Adipose tissue (tissue), 3 donors: ENCODE measurements around the gene ROBO1. TPM values are rescaled to one million over a fixed set of nuclear protein-coding genes. Genes with fewer than 3 reads are reported as not detected.
"Not testable (repeated sequence)": the region's sequence is repeated elsewhere in the genome, so short reads cannot be mapped to it uniquely, and the experiment has no call there.

ENCODE experiments used
- H3K27ac ChIP-seq: one replicate; pipeline ENCODE4 v1.5.1; 2013; ENCODE audit warnings: low read depth, low read length
- WGBS, 3 donors: extraction: QIAGEN DNeasy Blood & Tissue Kit; methylation state at CpG; one replicate each; pipeline ENCODE4 v1.1.7; 2013; 5-methylcytosine and 5-hydroxymethylcytosine counted together
- polyA plus RNA-seq, 3 donors: library from polyadenylated mRNA; stranded (reverse); fragments of 200-250 nt; gene quantifications; one replicate each; pipeline ENCODE4 v1.2.3, GENCODE V29; 2013
- donor health status: healthy with polysubstance abuse.
- donor health status: Bipolar disorder and iron deficiency.
- donor health status: healthy.

ROBO1 gene
- polyA plus RNA-seq, 3 donors, result 1.8 to 12.3 (median 5.8) TPM

DNA sequence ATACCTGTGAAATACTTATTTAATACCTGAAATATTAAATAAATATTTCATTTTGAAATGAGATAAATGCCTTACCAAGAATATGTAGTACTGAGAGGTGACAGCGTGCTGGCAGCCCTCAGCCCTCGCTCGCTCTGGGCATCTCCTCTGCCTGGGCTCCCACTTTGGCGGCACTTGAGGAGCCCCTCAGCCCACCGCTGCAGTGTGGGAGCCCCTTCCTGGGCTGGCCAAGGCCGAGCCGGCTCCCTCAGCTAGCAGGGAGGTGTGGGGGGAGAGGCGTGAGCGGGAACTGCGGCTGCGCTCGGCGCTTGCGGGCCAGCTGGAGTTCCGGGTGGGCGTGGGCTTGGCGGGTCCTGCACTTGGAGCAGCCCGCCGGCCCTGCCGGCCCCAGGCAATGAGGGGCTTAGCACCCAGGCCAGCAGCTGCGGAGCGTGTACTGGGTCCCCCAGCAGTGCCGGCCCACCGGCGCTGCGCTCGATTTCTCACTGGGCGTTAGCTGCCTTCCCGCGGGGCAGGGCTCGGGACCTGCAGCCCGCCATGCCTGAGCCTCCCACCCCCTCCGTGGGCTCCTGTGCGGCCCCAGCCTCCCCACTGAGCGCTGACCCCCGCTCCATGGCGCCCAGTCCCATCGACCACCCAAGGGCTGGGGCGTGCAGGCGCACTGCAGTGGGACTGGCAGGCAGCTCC is 467.7 kb downstream of the ROBO1 start:
- 95 to 98% (median 96%) methylated on average over 35 to 40 of the region's 40 CpGs for WGBS, 3 donors
- not testable (repeated sequence) for H3K27ac ChIP-seq

DNA sequence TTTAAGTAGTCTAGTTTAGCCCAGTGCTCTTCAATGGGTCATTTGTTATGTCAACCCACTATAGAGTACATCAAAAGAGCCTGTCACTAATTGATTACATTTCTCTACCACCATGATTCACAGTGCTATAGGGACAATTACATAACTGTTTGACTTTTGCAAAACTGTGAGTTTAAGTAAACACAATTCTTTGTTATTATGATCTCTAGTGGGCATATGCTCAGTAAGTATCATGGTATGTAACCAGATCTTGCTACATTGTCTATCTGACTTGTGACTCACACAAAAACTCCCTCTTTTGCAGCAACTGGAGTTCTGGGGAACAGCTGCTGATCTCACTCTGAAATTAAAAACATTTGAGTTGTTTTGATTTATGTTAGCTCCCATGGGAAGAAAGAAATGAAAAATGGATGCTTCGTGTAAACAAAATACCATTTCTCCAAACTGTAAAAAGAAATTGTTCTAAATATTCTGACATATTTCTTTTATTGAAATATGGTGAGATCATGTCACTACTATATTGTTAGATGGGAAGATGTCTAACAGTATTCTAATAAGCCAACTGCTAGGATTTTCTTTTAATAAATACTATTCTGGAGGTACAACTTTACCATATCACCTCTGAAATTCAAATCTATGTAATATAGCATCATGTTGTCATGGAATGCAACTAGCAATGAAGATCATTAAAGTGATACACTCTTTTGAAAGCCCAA is 470.4 kb downstream of the ROBO1 start:
- WGBS, 3 donors, result 42 to 51% (median 48%) methylated on average over 1 of the region's 1 CpG
- H3K27ac ChIP-seq, result no peak overlapping the region

DNA sequence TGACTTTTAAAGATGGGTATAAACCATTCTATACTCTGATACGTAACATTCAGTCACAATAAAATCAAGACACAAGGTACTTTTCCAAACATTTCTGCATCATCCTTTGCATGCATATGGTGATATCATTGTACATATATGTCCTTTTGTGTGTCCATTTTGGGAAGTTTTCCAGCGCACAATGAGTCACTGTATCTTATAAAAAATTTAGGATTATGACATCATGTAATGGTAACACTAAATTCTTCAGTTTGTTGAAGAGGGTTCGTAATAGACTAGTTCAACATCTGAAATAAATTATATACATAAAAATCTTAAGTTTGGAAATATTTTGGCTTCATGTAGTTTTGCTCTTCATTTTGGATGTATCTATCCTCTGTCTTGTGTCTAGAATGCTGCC is 480.9 kb downstream of the ROBO1 start:
- WGBS, 3 donors, result 69 to 93% (median 93%) methylated on average over 3 of the region's 3 CpGs
- H3K27ac ChIP-seq, result no peak overlapping the region

DNA sequence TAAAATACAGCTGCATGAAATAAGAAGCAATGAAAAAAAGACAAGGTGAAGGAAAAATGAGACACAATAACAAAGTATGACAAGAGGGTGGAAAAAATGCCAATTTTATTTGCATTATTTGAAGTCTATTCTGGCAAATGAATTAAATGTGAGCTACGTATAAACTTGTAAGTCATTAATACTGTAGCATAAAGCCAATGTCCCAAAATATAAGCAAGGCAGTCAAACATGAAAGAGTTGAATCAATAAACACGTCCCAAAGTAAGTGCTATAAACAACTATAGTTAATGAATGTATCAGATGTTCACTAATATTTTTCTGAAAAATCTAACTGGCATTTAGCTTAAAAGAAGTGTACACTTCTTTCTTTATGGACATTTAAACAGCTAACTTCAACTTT is 481.9 kb downstream of the ROBO1 start:
- WGBS, 3 donors, result 62 to 78% (median 73%) methylated on average over 2 of the region's 2 CpGs
- no peak overlapping the region for H3K27ac ChIP-seq

DNA sequence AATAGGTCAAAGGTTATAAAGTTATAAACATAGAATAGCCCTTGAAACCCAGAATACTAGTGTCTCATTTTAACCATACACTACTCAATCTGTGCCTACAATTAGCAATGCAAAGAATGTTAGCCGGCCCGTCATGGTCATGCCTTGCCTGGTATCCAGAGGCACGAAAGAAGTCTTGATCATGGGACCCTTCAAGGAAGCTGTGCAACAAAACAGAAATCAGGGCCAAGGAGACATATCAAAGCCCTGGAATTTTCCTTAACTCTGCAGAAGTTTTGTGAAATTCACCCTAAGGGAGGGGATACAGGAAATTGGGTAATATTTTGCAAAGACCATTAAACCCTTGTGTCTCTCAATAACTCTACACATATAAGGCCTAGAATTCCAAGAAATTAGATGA is 482.4 kb downstream of the ROBO1 start:
- H3K27ac ChIP-seq, result no peak overlapping the region
- WGBS, 3 donors, result 86 to 92% (median 90%) methylated on average over 3 of the region's 3 CpGs

DNA sequence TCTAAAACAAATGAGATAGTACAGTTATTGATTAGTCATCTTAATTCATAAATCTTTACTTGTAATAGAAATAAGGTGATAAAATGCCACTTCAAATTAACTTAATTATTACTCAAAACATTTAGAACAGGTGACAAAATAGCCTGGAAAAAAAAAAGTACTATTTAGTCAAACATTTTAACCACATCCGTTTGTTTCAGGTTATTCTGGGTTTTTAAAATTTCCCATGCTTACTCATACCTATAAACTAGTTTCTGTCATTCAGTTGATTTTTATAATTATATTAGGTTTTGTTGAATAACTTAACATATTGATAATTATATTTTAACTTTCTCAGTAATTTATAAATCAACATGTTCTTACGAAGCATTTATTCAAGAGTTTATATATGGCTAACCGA is 483.0 kb downstream of the ROBO1 start:
- 72 to 89% (median 89%) methylated on average over 3 of the region's 3 CpGs for WGBS, 3 donors
- no peak overlapping the region for H3K27ac ChIP-seq

DNA sequence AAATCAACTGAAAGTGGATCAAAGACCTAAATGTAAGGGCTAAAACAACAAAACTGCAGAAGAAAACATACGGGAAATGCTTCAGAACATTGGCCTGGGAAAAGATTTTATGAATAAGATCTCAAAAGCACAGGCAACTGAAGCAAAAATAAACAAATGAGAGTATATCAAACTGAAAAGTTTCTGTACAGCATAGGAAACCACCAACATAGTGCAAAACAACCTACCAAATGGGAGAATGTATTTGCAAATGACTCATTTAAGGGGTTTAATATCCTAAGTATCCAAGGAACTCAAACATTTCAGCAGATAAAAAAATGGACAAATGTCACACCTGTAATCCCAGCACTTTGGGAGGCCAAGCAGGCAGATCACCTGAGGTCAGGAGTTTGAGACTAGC is 489.1 kb downstream of the ROBO1 start:
- no peak overlapping the region for H3K27ac ChIP-seq
- WGBS, 3 donors, result 42 to 76% (median 74%) methylated on average over 1 of the region's 1 CpG

DNA sequence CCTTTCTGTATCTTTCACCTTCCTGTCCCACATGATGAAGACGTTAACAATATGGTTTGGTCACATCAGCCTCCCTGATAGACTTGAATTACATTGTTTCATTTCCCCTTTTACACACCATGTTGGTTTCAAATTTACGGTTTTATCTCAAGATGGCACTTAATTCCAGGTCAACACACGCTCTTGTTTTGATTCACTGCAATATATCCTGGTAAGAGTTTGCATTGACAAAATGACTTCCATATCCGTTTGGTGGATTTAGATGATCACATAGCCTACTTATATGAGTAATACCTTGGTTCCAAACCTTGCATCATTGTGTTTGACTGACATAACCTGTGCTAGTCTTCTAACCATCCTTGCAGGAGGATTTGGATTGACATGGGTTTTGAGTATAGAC is 499.4 kb downstream of the ROBO1 start:
- 76 to 84% (median 81%) methylated on average over 4 of the region's 4 CpGs for WGBS, 3 donors
- H3K27ac ChIP-seq, result no peak overlapping the region

DNA sequence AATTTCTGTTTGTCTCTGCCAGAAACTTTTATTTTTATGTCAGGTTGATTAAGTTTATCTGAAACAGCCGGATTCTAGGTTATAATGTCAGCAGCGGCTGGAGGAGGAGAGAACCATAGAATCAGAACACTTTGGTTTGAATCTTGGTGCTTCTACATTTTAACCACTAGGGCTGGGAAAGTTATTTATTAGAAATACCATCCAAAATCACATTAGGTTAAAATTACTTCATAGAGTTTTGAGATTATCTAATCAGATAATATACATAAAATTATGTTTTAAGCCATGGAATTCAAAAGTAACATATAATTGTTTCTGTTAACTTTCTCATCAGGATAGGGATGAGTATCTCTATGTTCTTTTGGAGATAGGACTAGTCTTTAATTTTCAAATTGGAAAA is 502.9 kb downstream of the ROBO1 start:
- 77 to 86% (median 78%) methylated on average over 2 of the region's 2 CpGs for WGBS, 3 donors
- no peak overlapping the region for H3K27ac ChIP-seq

DNA sequence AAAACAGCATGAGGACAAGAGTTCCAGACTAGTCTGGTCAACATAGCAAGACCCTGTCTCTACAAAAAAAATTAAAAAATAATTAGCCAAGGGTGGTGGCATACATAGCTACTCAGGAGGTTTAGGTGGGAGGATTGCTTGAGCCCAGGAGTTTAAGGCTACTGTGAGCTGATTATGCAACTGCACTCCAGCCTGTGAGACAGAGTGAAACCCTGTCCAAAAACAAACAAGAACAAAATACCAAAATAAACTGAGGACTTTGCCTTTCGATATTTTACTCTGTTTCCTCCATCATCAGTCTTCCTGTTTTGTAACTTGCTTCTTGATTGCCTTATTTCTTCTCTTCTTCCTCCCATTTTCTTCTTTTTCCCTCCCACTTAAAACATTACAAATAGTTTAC is 504.4 kb downstream of the ROBO1 start:
- no peak overlapping the region for H3K27ac ChIP-seq
- WGBS, 3 donors, result 46 to 67% (median 47%) methylated on average over 1 of the region's 1 CpG

DNA sequence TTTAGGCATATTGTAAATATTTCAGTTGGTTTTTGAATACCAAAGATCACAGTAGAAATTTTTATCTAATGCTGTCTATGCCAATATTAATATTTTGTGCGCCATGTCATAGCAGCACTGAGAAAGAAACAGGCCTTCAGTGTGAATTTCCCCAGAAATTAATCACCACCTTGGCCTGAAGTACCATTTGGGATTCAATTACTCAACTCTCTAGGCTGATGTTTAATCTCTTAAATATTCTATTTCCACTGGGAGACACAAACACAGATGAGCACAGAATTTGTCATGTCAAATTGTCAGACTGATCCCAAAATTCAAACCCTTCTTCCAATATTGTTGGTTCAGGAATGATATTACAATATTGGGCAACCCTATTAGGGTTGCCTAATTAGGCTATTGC is 509.3 kb downstream of the ROBO1 start:
- 76 to 79% (median 77%) methylated on average over 1 of the region's 1 CpG for WGBS, 3 donors
- no peak overlapping the region for H3K27ac ChIP-seq

DNA sequence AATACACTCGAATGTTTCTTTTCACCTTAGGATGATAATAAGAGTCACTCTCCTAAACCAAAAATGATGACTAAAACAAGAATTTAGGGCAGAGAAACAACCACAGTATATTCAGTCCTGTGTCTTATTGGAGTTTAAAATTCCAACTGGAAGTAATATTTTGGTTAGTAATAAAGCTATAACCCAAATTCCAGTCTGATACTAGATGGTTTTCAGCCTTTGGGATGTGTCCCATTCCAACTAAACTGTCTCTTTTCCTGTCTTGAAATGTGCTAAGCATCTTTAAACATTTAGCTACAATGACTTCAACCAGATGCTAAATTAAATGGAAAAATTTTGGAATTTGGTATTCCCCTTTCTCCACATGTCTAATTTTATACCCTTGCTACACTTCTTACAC is 510.0 kb downstream of the ROBO1 start:
- 63 to 75% (median 73%) methylated on average over 1 of the region's 1 CpG for WGBS, 3 donors
- no peak overlapping the region for H3K27ac ChIP-seq

DNA sequence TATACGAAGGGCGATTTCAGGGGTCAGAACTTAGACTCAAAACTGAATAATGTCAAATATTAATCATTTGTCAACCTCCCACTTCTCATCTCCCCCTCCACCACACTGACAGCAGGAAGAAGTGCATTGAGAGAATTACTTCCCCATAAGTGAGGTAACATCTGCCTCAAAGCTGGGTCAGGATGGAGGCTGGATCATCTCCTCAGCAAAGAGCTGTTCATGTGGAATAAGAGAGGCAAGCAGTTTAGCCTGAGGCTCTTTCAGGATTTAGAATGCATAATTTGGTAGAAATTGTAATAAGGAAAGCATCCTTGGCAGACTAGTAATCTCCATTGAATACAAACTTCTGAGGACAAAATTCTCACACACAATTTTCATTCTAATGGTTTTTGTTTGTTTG is 512.1 kb downstream of the ROBO1 start:
- no peak overlapping the region for H3K27ac ChIP-seq
- 77 to 88% (median 80%) methylated on average over 2 of the region's 2 CpGs for WGBS, 3 donors

DNA sequence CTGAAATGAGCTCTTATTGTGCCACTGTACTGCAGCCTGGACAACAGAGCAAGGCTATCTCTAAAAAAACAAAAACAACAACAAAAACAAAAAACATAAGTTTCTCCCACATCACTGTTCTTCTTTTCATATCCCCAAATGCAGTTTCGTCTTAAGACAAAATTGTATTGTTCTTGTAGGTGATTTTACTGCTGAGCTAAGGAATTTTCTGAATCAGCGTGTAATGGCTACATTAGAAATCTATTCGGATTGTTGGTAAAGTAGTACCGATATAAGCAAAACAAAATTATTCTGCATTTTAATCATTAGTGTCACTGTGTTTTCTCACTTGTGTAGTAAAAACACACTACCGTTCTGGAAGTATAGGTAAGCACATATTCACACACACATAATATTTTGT is 512.5 kb downstream of the ROBO1 start:
- 82 to 93% (median 88%) methylated on average over 5 of the region's 5 CpGs for WGBS, 3 donors
- H3K27ac ChIP-seq, result no peak overlapping the region

DNA sequence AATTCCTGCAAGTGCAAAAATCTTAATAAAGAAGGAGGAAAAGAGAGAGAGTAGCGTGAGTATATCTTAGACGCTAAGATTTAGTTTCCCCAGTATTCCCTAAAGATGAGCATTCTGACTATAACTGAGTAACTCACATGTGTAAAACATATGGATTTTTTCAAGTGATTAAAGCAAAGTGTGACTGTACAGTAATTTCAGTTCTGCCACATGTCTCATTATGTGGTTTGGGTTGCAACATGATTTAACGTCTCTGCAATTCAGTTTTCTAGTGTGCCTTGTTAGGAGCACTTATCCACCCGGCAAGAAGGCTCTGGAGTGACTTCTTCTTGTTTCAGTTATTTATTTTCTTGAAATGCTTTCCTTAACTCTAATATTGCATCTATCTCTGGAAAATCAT is 514.1 kb downstream of the ROBO1 start:
- WGBS, 3 donors, result 73 to 81% (median 76%) methylated on average over 4 of the region's 4 CpGs

DNA sequence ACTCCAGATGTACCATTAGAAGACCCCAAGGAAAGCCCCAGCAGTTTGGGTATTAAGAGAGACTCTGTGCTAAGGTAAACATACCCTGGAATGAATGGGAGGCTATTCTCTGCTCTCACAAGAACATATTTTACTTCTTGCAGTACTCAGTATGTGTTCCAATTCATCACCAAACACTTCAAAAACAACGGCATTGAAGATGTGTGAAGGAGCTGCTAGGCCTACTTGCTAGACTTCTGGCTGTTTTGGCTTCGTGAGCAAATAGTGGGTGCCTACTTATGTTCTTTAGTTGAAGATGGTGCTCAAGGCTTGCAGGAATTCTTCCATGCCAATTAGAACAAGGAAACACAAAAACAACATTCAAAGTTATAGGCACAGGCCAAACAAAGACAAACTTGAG is 514.5 kb downstream of the ROBO1 start:
- 65 to 82% (median 75%) methylated on average over 2 of the region's 2 CpGs for WGBS, 3 donors

More for the DNA sequence above, 514.1 kb downstream of the ROBO1 start:
- no peak overlapping the region for H3K27ac ChIP-seq

DNA sequence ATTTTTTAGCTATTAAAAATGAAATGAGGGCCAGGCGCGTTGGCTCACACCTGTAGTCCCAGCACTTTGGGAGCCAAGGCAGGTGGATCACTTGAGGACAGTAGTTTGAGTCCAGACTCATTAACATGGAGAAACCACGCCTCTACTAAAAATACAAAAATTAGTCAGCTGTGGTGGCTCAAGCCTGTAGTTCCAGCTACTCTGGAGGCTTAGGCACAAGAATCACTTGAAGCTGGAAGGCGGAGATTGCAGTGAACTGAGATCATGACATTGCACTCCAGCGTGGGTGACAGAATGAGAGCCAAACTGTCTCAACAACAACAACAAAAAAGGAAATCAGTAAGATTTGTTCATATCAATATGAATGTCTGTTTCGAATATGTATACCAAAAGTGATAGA is 517.1 kb downstream of the ROBO1 start:
- H3K27ac ChIP-seq, result no peak overlapping the region
- WGBS, 3 donors, result 78 to 88% (median 81%) methylated on average over 6 of the region's 6 CpGs

More for the DNA sequence above, 514.5 kb downstream of the ROBO1 start:
- H3K27ac ChIP-seq, result no peak overlapping the region

DNA sequence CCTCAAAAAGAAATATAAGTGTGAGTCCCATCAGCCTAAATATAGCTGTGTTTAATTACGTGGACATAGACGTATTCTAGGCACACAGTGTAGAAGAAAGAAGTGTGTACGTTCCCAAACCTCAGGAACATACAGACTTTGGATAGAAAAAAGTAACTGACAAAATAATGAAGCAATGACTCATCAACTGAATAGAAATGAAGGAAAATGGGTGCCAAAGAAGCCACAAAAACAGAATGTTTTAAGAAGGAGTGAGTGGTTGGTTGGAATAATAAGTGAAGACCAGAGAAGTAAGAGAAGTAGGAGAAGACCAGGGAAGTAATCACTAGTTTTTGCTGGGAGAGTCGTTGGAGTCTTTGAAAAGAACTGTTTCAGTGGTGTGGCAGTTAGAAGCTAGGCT is 518.1 kb downstream of the ROBO1 start:
- 75 to 84% (median 82%) methylated on average over 4 of the region's 4 CpGs for WGBS, 3 donors
- no peak overlapping the region for H3K27ac ChIP-seq

DNA sequence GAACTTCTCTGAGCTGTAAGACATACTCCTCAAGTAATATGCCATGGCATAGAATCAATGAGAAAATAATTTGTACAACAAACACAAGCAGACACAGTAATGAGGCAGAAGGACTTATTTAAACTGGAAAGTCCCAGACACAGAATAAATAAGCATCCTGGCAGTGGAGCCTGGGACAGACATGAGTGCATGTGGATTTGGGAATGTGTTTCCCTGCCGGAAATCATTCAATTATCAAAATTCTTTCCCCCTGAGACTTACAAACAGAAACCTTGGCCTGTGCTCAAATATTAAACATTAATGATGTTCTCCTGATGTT is 520.1 kb downstream of the ROBO1 start:
- 17 to 41% (median 33%) methylated on average over 1 of the region's 1 CpG for WGBS, 3 donors
- no peak overlapping the region for H3K27ac ChIP-seq
